NB4 (cell line): ENCODE results near the gene FOXA2.

ENCODE experiments used
- POLR2A ChIP-seq: IDR thresholded peaks from 2 replicates; pipeline ENCODE4 v1.6.1; 2011; ENCODE audit warnings: mild to moderate bottlenecking; ENCODE audit not compliant: insufficient read length; ENCODE audit errors: extremely low read depth
- TF ChIP-seq, protein P1 (sequence below): IDR thresholded peaks from one replicate; pipeline ENCODE4 v1.5.1; 2012; ENCODE audit warnings: low read depth, low read length

DNA sequence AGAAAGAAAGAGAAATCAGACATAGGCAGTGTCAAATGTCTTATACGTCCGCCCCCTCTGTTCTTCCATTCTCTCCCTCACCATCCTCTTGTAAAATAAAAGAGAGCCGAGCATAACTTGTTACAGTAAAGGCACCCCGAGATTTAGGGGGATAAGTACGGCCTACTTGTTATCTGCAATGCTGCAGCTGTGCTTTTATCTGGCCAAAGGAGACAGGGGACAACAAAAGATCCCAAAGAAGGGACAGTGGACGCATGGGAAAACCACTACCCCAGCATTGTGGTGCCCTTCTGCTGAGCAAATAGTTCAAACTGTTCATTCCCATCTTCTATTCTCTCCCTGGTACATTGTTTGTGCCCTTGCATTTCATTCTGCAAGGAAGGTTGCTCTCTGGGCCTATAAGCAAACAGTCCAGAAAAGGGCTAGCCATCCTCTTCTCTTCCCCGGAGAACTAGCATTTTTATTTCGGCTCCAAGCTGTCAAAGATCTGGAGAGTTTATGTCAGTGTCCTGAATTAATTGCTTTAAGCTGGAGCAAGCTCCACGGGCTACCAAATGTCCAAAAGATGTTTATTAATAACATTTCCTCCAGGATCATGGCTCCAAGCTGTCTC lies 22.3 kb downstream of the FOXA2 start:
- TF ChIP-seq, protein P1, sequence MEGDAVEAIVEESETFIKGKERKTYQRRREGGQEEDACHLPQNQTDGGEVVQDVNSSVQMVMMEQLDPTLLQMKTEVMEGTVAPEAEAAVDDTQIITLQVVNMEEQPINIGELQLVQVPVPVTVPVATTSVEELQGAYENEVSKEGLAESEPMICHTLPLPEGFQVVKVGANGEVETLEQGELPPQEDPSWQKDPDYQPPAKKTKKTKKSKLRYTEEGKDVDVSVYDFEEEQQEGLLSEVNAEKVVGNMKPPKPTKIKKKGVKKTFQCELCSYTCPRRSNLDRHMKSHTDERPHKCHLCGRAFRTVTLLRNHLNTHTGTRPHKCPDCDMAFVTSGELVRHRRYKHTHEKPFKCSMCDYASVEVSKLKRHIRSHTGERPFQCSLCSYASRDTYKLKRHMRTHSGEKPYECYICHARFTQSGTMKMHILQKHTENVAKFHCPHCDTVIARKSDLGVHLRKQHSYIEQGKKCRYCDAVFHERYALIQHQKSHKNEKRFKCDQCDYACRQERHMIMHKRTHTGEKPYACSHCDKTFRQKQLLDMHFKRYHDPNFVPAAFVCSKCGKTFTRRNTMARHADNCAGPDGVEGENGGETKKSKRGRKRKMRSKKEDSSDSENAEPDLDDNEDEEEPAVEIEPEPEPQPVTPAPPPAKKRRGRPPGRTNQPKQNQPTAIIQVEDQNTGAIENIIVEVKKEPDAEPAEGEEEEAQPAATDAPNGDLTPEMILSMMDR: no peak
- TF ChIP-seq POLR2A: no peak
